Panc1 (cell line): ENCODE measurements around the gene SYNE1.

ENCODE experiments used
- REST ChIP-seq, 2 experiments: IDR thresholded peaks; 2 replicates each; pipeline ENCODE4 v1.6.1; 2011 to 2012; ENCODE audit warnings: low read depth in 2 of 2, control low read depth in 1 of 2, low read length in 1 of 2, mild to moderate bottlenecking in 1 of 2, moderate library complexity in 1 of 2; ENCODE audit not compliant: insufficient read depth in 1 of 2
- SIN3A ChIP-seq: IDR thresholded peaks from 2 replicates; pipeline ENCODE4 v1.6.1; 2012; ENCODE audit warnings: low read depth, mild to moderate bottlenecking, low read length, moderate library complexity, borderline replicate concordance; ENCODE audit not compliant: insufficient read depth
- TF ChIP-seq, protein P1 (sequence below): fragments of 450-650 bp; IDR thresholded peaks from 2 replicates; pipeline ENCODE4 v1.5.1; 2017; ENCODE audit warnings: mild to moderate bottlenecking

DNA sequence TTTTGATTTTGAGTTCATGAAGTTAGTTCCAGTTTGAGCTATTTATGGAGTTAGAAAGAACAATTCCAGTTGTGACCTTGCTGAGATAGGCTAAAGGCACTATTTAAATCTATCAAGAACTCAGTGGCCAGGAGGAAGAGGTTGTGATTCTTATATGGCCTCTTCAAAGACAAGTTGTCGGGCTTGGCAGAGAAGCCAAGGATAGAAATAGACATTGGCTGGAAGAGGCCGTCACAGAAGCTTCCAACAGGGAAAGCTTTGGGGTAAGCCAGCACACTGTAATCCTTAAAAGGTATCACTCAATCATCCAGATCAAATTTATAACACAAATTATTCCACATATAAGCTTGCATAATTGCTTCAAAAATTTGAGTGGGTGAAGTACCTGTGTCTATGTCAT is 286.1 kb downstream of the SYNE1 start:
- TF ChIP-seq, protein P1, sequence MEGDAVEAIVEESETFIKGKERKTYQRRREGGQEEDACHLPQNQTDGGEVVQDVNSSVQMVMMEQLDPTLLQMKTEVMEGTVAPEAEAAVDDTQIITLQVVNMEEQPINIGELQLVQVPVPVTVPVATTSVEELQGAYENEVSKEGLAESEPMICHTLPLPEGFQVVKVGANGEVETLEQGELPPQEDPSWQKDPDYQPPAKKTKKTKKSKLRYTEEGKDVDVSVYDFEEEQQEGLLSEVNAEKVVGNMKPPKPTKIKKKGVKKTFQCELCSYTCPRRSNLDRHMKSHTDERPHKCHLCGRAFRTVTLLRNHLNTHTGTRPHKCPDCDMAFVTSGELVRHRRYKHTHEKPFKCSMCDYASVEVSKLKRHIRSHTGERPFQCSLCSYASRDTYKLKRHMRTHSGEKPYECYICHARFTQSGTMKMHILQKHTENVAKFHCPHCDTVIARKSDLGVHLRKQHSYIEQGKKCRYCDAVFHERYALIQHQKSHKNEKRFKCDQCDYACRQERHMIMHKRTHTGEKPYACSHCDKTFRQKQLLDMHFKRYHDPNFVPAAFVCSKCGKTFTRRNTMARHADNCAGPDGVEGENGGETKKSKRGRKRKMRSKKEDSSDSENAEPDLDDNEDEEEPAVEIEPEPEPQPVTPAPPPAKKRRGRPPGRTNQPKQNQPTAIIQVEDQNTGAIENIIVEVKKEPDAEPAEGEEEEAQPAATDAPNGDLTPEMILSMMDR, result no peak
- TF ChIP-seq REST (IDR thresholded peaks at IDR 0.05; ENCODE audit: insufficient read depth in 1 of 2, low read depth in 2 of 2, low read length in 1 of 2) (no peak), SIN3A (no peak)
